Endothelial cell of umbilical vein (primary cell): Measurements from ENCODE around the gene UBE2D2. TPM values are rescaled to one million over a fixed set of nuclear protein-coding genes. Genes with fewer than 3 reads are reported as not detected.

ENCODE experiments used
- BruUV-seq: library from RNA; stranded (reverse); fragments of 400-500 nt; replicated peaks from 2 replicates; lab custom pipeline; 2021; lab: Mats Ljungman, UMichigan
- CTCF ChIA-PET: fragments of 300-600, 350-600 bp; sonication (Branson Sonifier 250); formaldehyde crosslinking; loops from one replicate; lab custom pipeline; 2021; ENCODE audit warnings: antibody characterized with exemption, inconsistent platforms; lab: Charles Lee
- POLR2A ChIA-PET: fragments of 300-600, 350-600 bp; sonication (Branson Sonifier 250); formaldehyde crosslinking; loops from one replicate; lab custom pipeline; 2021; ENCODE audit warnings: antibody characterized with exemption, inconsistent platforms; lab: Charles Lee
- DNase-seq: peaks from one replicate; pipeline ENCODE4 v3.0.0-alpha.2; 2011; ENCODE audit warnings: low read depth, low spot score
- FAIRE-seq: peaks from 2 replicates; lab custom pipeline; 2011; peaks lifted over from hg19 to GRCh38; lab: Jason Lieb, UNC
- H2AFZ ChIP-seq: 2 replicates; pipeline ENCODE4 v1.6.0; 2012; ENCODE audit warnings: low read depth, low read length, control low read depth, inconsistent platforms
- H3K27ac ChIP-seq: 2 replicates; pipeline ENCODE4 v1.5.1; 2011; ENCODE audit warnings: low read depth, mild to moderate bottlenecking, control low read depth, low read length, moderate library complexity; ENCODE audit not compliant: insufficient read depth
- H3K27me3 ChIP-seq, 2 experiments: 2 replicates each; pipeline versions ENCODE4 v1.6.0 to v1.6.1; 2011; ENCODE audit warnings: low read length in 2 of 2, mixed read lengths in 1 of 2; ENCODE audit not compliant: control insufficient read depth in 2 of 2, insufficient read depth in 2 of 2
- H3K36me3 ChIP-seq, 2 experiments: 2 replicates in 1 of 2; 3 replicates in 1 of 2; pipeline ENCODE4 v1.5.1; 2011; ENCODE audit warnings: low read length in 2 of 2, mild to moderate bottlenecking in 1 of 2, moderate library complexity in 1 of 2; ENCODE audit not compliant: control insufficient read depth in 2 of 2, insufficient read depth in 2 of 2; ENCODE audit errors: extremely low read depth in 1 of 2
- H3K4me1 ChIP-seq: 3 replicates; pipeline ENCODE4 v1.5.1; 2011; ENCODE audit warnings: mild to moderate bottlenecking, low read length; ENCODE audit not compliant: control insufficient read depth, insufficient read depth; ENCODE audit errors: extremely low read depth
- H3K4me2 ChIP-seq: 2 replicates; pipeline ENCODE4 v1.6.1; 2011; ENCODE audit warnings: low read length, control low read depth, mixed read lengths; ENCODE audit not compliant: insufficient read depth
- H3K4me3 ChIP-seq, 3 experiments: fragments of 200-600 bp in 1 of 3; sonication (generic), shearing (Covaris generic) in 1 of 3; replicated peaks in 1 of 3; 2 replicates each; pipeline ENCODE4 v1.5.1; 2011 to 2016; ENCODE audit warnings: control low read depth in 3 of 3, low read length in 3 of 3, mild to moderate bottlenecking in 2 of 3, inconsistent platforms in 1 of 3, low read depth in 1 of 3, moderate library complexity in 1 of 3; ENCODE audit not compliant: insufficient read depth in 1 of 3
- H3K79me2 ChIP-seq: 2 replicates; pipeline ENCODE4 v1.6.0; 2012; ENCODE audit warnings: low read length, inconsistent platforms; ENCODE audit not compliant: control insufficient read depth, insufficient read depth
- H3K9ac ChIP-seq: replicated peaks from 2 replicates; pipeline ENCODE3; 2011; ENCODE audit warnings: low read length, control low read depth; ENCODE audit not compliant: insufficient read depth; ENCODE audit errors: extremely low read depth
- H3K9me1 ChIP-seq: replicated peaks from 3 replicates; pipeline ENCODE4 v1.6.0; 2011; ENCODE audit warnings: mild to moderate bottlenecking, low read length; ENCODE audit not compliant: control insufficient read depth, insufficient read depth; ENCODE audit errors: extremely low read depth
- H3K9me3 ChIP-seq: replicated peaks from 2 replicates; pipeline ENCODE4 v1.5.1; 2012; ENCODE audit warnings: low read length, inconsistent platforms; ENCODE audit not compliant: control insufficient read depth, insufficient read depth
- H4K20me1 ChIP-seq: replicated peaks from 2 replicates; pipeline ENCODE3; 2011; ENCODE audit warnings: mild to moderate bottlenecking, low read length; ENCODE audit not compliant: control insufficient read depth, insufficient read depth; ENCODE audit errors: extremely low read depth
- EZH2 ChIP-seq: IDR thresholded peaks from 2 replicates; pipeline ENCODE4 v1.6.1; 2012; ENCODE audit warnings: borderline replicate concordance, low read depth, mild to moderate bottlenecking, moderate library complexity, low read length, inconsistent platforms; ENCODE audit not compliant: severe bottlenecking
- FOS ChIP-seq: IDR thresholded peaks from 2 replicates; pipeline ENCODE4 v1.6.1; 2011; ENCODE audit warnings: mild to moderate bottlenecking, low read length, moderate library complexity, borderline replicate concordance; ENCODE audit not compliant: insufficient read depth
- GATA2 ChIP-seq: IDR thresholded peaks from 2 replicates; pipeline ENCODE4 v1.7.0; 2011; ENCODE audit warnings: low read depth, mild to moderate bottlenecking, moderate library complexity, mixed read lengths, low read length; ENCODE audit not compliant: insufficient read length, insufficient read depth
- JUN ChIP-seq: IDR thresholded peaks from 2 replicates; pipeline ENCODE4 v1.6.1; 2011; ENCODE audit warnings: borderline replicate concordance, low read depth; ENCODE audit not compliant: insufficient read length, insufficient read depth
- MYC ChIP-seq: IDR thresholded peaks from one replicate; pipeline ENCODE4 v1.6.1; 2011; ENCODE audit warnings: mild to moderate bottlenecking, low read depth, low read length
- POLR2A ChIP-seq: IDR thresholded peaks from 2 replicates; pipeline ENCODE4 v1.6.1; 2012; ENCODE audit warnings: low read depth, mild to moderate bottlenecking, control low read depth, low read length
- POLR2AphosphoS5 ChIP-seq: IDR thresholded peaks from 2 replicates; pipeline ENCODE4 v1.6.1; 2012; ENCODE audit warnings: low read depth, mild to moderate bottlenecking, control low read depth, low read length, moderate library complexity; ENCODE audit not compliant: insufficient read depth
- dilution Hi-C: fragments of 300-500 bp; cut with MboI; formaldehyde crosslinking; loops from one replicate; pipeline ENCODE4 v1.15.0; 2019; ENCODE audit warnings: low sequenced_read_pairs; ENCODE audit not compliant: extremely low pct_ligation_motif_present
- intact Hi-C: fragments of 100-400 bp; cut with micrococcal nuclease; formaldehyde crosslinking; loops from one replicate; pipeline ENCODE4 v1.10.0; 2022
- polyA plus RNA-seq, 4 experiments: library from polyadenylated mRNA; depleted of rRNA in 3 of 4; stranded (reverse) in 3 of 4; unstranded in 1 of 4; fragments of >200 nt; gene quantifications; 2 replicates each; pipeline versions ENCODE4 v1.2.1 to v1.2.3, GENCODE V29; 2011 to 2012; ENCODE audit warnings: missing spikeins in 1 of 4
- total RNA-seq: library from RNA; stranded (reverse); gene quantifications from 2 replicates; pipeline ENCODE4 v1.2.3, GENCODE V29; 2021
- TF ChIP-seq, protein P1 (sequence below): IDR thresholded peaks from 2 replicates; pipeline ENCODE4 v1.6.1; 2011; ENCODE audit not compliant: insufficient read depth, insufficient read length
- TF ChIP-seq, protein P2 (sequence below), 2 donors: IDR thresholded peaks; 1 replicate in 1 of 2; 2 replicates in 1 of 2; pipeline ENCODE4 v1.5.1; 2011; ENCODE audit warnings: low read length in 2 of 2, mild to moderate bottlenecking in 2 of 2, moderate library complexity in 2 of 2, control low read depth in 1 of 2, inconsistent platforms in 1 of 2, low read depth in 1 of 2; ENCODE audit not compliant: insufficient read depth in 1 of 2; ENCODE audit errors: extremely low read depth in 1 of 2

The UBE2D2 gene
- total and polyA plus RNA-seq, 2 donors (not counting 3 experiments of a cell fraction or from before 2014, with no cell fraction given) = 45.0 to 156 TPM

DNA sequence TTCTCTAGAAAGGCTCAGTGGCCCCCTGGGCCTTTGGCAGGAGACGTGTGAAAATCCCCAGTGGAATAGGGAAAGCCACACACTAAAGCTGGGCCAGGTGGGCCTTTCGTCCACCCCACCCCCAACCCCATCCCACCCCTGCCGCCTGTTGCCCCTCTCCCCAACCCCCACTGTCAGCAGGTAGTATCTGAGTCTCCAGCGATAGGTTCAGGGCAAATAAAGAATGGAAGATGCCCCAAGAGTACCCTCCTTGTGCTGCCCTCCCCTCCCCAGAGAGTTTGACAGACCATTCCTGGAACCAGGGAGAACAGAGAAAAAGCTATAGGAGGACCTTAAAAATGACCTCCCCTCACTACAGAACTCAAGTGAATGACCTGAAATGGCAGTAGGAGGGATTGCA, 36.7 kb upstream of the UBE2D2 start:
- no peak overlapping the region for H3K27ac ChIP-seq
- no peak for DNase-seq
- intact Hi-C loops = no loop called here

More for the DNA sequence above, 36.7 kb upstream of the UBE2D2 start:
- dilution Hi-C loops = loop anchor here (5.0 to 10.0 kb wide), 2 partner anchors 48 to 110 kb away; no protein-coding TSS in a partner anchor
- H3K9me1 ChIP-seq = no peaks in the 10 kb centered on the region
- H2AFZ ChIP-seq = no peak overlapping the region
- no peak overlapping the region for H3K4me2 ChIP-seq
- BruUV-seq = no TSS peak
- no peaks in the 10 kb centered on the region for H3K4me1 ChIP-seq
- no peaks in the 10 kb centered on the region for H3K9me3 ChIP-seq
- no peak overlapping the region for H3K4me3 ChIP-seq
- H3K27me3 ChIP-seq = no peaks in the 10 kb centered on the region
- TF ChIP-seq EZH2 = no peak
- TF ChIP-seq POLR2AphosphoS5 = no peak
- TF ChIP-seq, protein P1, sequence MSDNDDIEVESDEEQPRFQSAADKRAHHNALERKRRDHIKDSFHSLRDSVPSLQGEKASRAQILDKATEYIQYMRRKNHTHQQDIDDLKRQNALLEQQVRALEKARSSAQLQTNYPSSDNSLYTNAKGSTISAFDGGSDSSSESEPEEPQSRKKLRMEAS = no peak
- no peak for TF ChIP-seq MYC
- TF ChIP-seq JUN = no peak
- TF ChIP-seq, protein P2, sequence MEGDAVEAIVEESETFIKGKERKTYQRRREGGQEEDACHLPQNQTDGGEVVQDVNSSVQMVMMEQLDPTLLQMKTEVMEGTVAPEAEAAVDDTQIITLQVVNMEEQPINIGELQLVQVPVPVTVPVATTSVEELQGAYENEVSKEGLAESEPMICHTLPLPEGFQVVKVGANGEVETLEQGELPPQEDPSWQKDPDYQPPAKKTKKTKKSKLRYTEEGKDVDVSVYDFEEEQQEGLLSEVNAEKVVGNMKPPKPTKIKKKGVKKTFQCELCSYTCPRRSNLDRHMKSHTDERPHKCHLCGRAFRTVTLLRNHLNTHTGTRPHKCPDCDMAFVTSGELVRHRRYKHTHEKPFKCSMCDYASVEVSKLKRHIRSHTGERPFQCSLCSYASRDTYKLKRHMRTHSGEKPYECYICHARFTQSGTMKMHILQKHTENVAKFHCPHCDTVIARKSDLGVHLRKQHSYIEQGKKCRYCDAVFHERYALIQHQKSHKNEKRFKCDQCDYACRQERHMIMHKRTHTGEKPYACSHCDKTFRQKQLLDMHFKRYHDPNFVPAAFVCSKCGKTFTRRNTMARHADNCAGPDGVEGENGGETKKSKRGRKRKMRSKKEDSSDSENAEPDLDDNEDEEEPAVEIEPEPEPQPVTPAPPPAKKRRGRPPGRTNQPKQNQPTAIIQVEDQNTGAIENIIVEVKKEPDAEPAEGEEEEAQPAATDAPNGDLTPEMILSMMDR (IDR thresholded peaks at IDR 0.05; ENCODE audit: extremely low read depth in 1 of 2, insufficient read depth in 1 of 2, low read depth in 1 of 2, low read length in 2 of 2) = no peak
- no peak for TF ChIP-seq GATA2
- no peak for TF ChIP-seq POLR2A
- TF ChIP-seq FOS = no peak
- H3K9ac ChIP-seq = no peak overlapping the region
- FAIRE-seq = no peak
- POLR2A ChIA-PET = no interaction called here
- H3K36me3 ChIP-seq = no peaks in the 10 kb centered on the region
- CTCF ChIA-PET = no interaction called here
- no peaks in the 10 kb centered on the region for H4K20me1 ChIP-seq
- H3K79me2 ChIP-seq = no peaks in the 10 kb centered on the region
